Tibial nerve (tissue), 4 donors: ENCODE results near the gene KBTBD2.

ENCODE experiments used
- CTCF ChIP-seq, 5 experiments: fragments of 200-600 bp in 3 of 5; fragments of 450-650 bp in 2 of 5; sonication (generic) in 3 of 5; IDR thresholded peaks; one replicate each; pipeline ENCODE4 v1.5.1; 2016 to 2019; ENCODE audit warnings: antibody characterized with exemption in 5 of 5, mild to moderate bottlenecking in 3 of 5, moderate library complexity in 2 of 5
- EP300 ChIP-seq, 2 donors: sonication (generic); formaldehyde crosslinking; IDR thresholded peaks; one replicate each; pipeline ENCODE4 v1.6.1; 2017; ENCODE audit warnings: antibody characterized with exemption in 2 of 2, mild to moderate bottlenecking in 1 of 2
- POLR2A ChIP-seq, 2 donors: fragments of 450-650 bp; IDR thresholded peaks; one replicate each; pipeline ENCODE4 v1.6.1; 2017; ENCODE audit warnings: antibody characterized with exemption in 2 of 2, mild to moderate bottlenecking in 2 of 2, moderate library complexity in 2 of 2

DNA sequence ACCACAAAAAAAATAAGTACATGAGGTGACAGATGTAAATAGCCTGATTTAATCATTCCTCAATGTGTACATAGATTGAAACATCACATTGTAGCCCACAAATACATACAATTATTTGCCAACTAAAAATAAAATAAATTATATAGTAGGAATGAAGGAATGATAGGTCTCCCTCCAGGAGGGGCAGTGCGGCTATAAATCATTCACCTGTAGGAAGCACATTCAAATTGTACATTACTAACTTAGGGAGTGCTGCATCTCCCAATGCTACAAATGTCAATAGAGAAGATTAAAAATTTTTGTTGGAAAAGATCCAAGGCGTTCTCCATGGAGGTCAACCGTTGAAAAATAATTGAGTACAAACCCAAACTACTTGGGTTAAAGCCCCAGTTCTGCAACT lies 4.2 kb downstream of the KBTBD2 start:
- TF ChIP-seq CTCF (IDR thresholded peaks at IDR 0.05), result no peak
- TF ChIP-seq EP300 (IDR thresholded peaks at IDR 0.05), result no peak
- no peak for TF ChIP-seq POLR2A (IDR thresholded peaks at IDR 0.05)
